Measurements from ENCODE around the gene MUC13. TPM values are rescaled to one million over a fixed set of nuclear protein-coding genes. Genes with fewer than 3 reads are reported as not detected.
A peak's percentile ranks its signal among the peaks of the same experiment; 100 is the strongest.

Gene MUC13
- total RNA-seq, 3 donors from 2014 or later: 445 to 923 (median 899) TPM

GRCh38 chr3:124967964-124968363 is 33.4 kb upstream of the MUC13 start:
- no peak overlapping the region for H3K4me3 ChIP-seq
- no peaks in the 10 kb centered on the region for H3K9me3 ChIP-seq
- H3K4me1 ChIP-seq (ENCODE audit: low read depth): peaks cover 35% of the 10 kb centered on the region
- DNase-seq (no peak), ATAC-seq (no peak)
- no peaks in the 10 kb centered on the region for H3K36me3 ChIP-seq (ENCODE audit: low read depth)
- TF ChIP-seq CTCF (IDR thresholded peaks at IDR 0.05): no peak
- intact Hi-C loops (cut with DNase I, micrococcal nuclease): no loop called here

- no peaks in the 10 kb centered on the region for H3K9me3 ChIP-seq
- intact Hi-C loops (cut with DNase I, micrococcal nuclease): no loop called here
These were observed 32.2 kb upstream of the MUC13 start for GRCh38 chr3:124966521-124967445.

GRCh38 chr3:124965413-124965812 is 30.9 kb upstream of the MUC13 start:
- Histone ChIP-seq H3K9me3 (no peaks in the 10 kb centered on the region), H3K4me1 (ENCODE audit: low read depth) (peaks cover 31% of the 10 kb centered on the region), H3K36me3 (ENCODE audit: low read depth) (no peaks in the 10 kb centered on the region), H3K4me3 (no peak overlapping the region)
- ATAC-seq (no peak), DNase-seq (no peak)
- intact Hi-C loops (cut with DNase I, micrococcal nuclease): no loop called here
- no peak for TF ChIP-seq CTCF (IDR thresholded peaks at IDR 0.05)

More at GRCh38 chr3:124966521-124967445, 32.2 kb upstream of the MUC13 start:
- H3K4me1 ChIP-seq (ENCODE audit: low read depth): peaks cover 39% of the 10 kb centered on the region
- no peak for TF ChIP-seq CTCF (IDR thresholded peaks at IDR 0.05)
- no peak for DNase-seq
- no peaks in the 10 kb centered on the region for H3K36me3 ChIP-seq (ENCODE audit: low read depth)
- ATAC-seq: no peak
- H3K4me3 ChIP-seq: no peak overlapping the region

- Histone ChIP-seq H3K4me1 (ENCODE audit: low read depth) (peaks cover 23% of the 10 kb centered on the region), H3K4me3 (no peak overlapping the region), H3K9me3 (no peaks in the 10 kb centered on the region), H3K36me3 (ENCODE audit: low read depth) (no peaks in the 10 kb centered on the region)
- no peak for TF ChIP-seq CTCF (IDR thresholded peaks at IDR 0.05)
- ATAC-seq: no peak
- DNase-seq: no peak
- intact Hi-C loops (cut with DNase I, micrococcal nuclease): no loop called here
These were observed 29.8 kb upstream of the MUC13 start for GRCh38 chr3:124964387-124964786.

GRCh38 chr3:124963755-124964154 is 29.2 kb upstream of the MUC13 start:
- H3K4me3 ChIP-seq: no peak overlapping the region
- DNase-seq: peak in 1 of 3 donors; percentile 59
- peaks cover 22% of the 10 kb centered on the region for H3K4me1 ChIP-seq (ENCODE audit: low read depth)
- TF ChIP-seq CTCF (IDR thresholded peaks at IDR 0.05): no peak
- intact Hi-C loops (cut with DNase I, micrococcal nuclease): no loop called here
- peak; percentile 81 for ATAC-seq
- no peaks in the 10 kb centered on the region for H3K9me3 ChIP-seq
- no peaks in the 10 kb centered on the region for H3K36me3 ChIP-seq (ENCODE audit: low read depth)
